ENCODE results near the gene ADAM10.

GRCh38 chr15:58622877-58623276, 126.6 kb downstream of the ADAM10 start:
- TF ChIP-seq GATA2 (CRISPR knock-in tag; IDR thresholded peaks at IDR 0.05) = no peak
- no peak for TF ChIP-seq CTCF (IDR thresholded peaks at IDR 0.05)
- no peak for TF ChIP-seq REST (IDR thresholded peaks at IDR 0.05; ENCODE audit: low read depth, low read length)
- no peak for TF ChIP-seq TEAD4 (IDR thresholded peaks at IDR 0.05; ENCODE audit: borderline replicate concordance, insufficient read depth)
- no peak for TF ChIP-seq EP300 (IDR thresholded peaks at IDR 0.05; ENCODE audit: borderline replicate concordance in 1 of 2, low read depth in 1 of 2, low read length in 1 of 2)
- TF ChIP-seq POLR2AphosphoS5 (IDR thresholded peaks at IDR 0.05; ENCODE audit: low read depth, low read length) = no peak

Data from SK-N-SH (cell line).